GM21723 (cell line): Measurements from ENCODE around the gene RIPPLY1.
"Not testable (repeated sequence)": the region's sequence is repeated elsewhere in the genome, so short reads cannot be mapped to it uniquely, and the experiment has no call there.

ENCODE experiments used
- ATAC-seq: cut with Tn5 transposase; IDR thresholded peaks from one replicate; pipeline ENCODE4 v1.9.1; 2021; ENCODE audit warnings: mild to moderate bottlenecking, moderate library complexity; ENCODE audit not compliant: unreplicated experiment

Gene RIPPLY1

GRCh38 chrX:106917830-106918500 lies 14.8 kb upstream of the RIPPLY1 start:
- no peak for ATAC-seq

GRCh38 chrX:106912864-106913263 lies 9.7 kb upstream of the RIPPLY1 start:
- ATAC-seq = no peak

GRCh38 chrX:106906361-106906760 lies 3.2 kb upstream of the RIPPLY1 start:
- ATAC-seq = no peak

GRCh38 chrX:106905064-106905708 lies 2.0 kb upstream of the RIPPLY1 start:
- no peak for ATAC-seq

GRCh38 chrX:106903856-106904528 lies 851 bp upstream of the RIPPLY1 start:
- no peak for ATAC-seq

GRCh38 chrX:106902684-106903083 lies 457 bp downstream of the RIPPLY1 start:
- ATAC-seq = no peak

GRCh38 chrX:106901781-106902219 lies 1.3 kb downstream of the RIPPLY1 start:
- no peak for ATAC-seq

GRCh38 chrX:106901341-106901740 lies 1.8 kb downstream of the RIPPLY1 start:
- ATAC-seq = no peak

- no peak for ATAC-seq
Measured at GRCh38 chrX:106899841-106900240, 3.3 kb downstream of the RIPPLY1 start.

GRCh38 chrX:106899276-106899675 lies 3.9 kb downstream of the RIPPLY1 start:
- ATAC-seq = no peak

GRCh38 chrX:106898462-106898861 lies 4.7 kb downstream of the RIPPLY1 start:
- peak; percentile 72 for ATAC-seq

GRCh38 chrX:106897259-106897658 lies 5.9 kb downstream of the RIPPLY1 start:
- no peak for ATAC-seq

GRCh38 chrX:106894978-106895452 lies 8.1 kb downstream of the RIPPLY1 start:
- no peak for ATAC-seq

- peak; percentile 86 for ATAC-seq
Measured at GRCh38 chrX:106894392-106894909, 8.7 kb downstream of the RIPPLY1 start.

- ATAC-seq = no peak
Measured at GRCh38 chrX:106891762-106892460, 11.2 kb downstream of the RIPPLY1 start.

GRCh38 chrX:106889468-106889867 lies 13.7 kb downstream of the RIPPLY1 start:
- no peak for ATAC-seq

GRCh38 chrX:106875151-106875550 lies 28.0 kb downstream of the RIPPLY1 start:
- ATAC-seq = no peak

GRCh38 chrX:106874075-106874474 lies 29.1 kb downstream of the RIPPLY1 start:
- no peak for ATAC-seq

GRCh38 chrX:106872796-106873195 lies 30.3 kb downstream of the RIPPLY1 start:
- ATAC-seq = not testable (repeated sequence)

- ATAC-seq = no peak
Measured at GRCh38 chrX:106863697-106864096, 39.4 kb downstream of the RIPPLY1 start.
